Stimulated activated CD8-positive, alpha-beta memory T cell treated with anti-CD3 and anti-CD28 coated beads, Interleukin-7, amount 100 ng/mL, for 1 hour (primary cell): Measurements from ENCODE around the gene SPTBN1.

Source experiments
- DNase-seq, 2 donors: peaks; one replicate each; pipeline ENCODE4 v3.0.0-alpha.2; 2020; ENCODE audit warnings: low read depth in 2 of 2

Gene SPTBN1

GRCh38 chr2:54651291-54651690, 195.2 kb downstream of the SPTBN1 start:
- no peak for DNase-seq

GRCh38 chr2:54652540-54652939, 196.4 kb downstream of the SPTBN1 start:
- no peak for DNase-seq

- DNase-seq, result no peak
Measured at GRCh38 chr2:54653572-54654204, 197.6 kb downstream of the SPTBN1 start.

- DNase-seq, result no peak
Measured at GRCh38 chr2:54655046-54655809, 199.1 kb downstream of the SPTBN1 start.

GRCh38 chr2:54656863-54657262, 200.7 kb downstream of the SPTBN1 start:
- no peak for DNase-seq

- DNase-seq, result no peak
Measured at GRCh38 chr2:54657664-54658083, 201.5 kb downstream of the SPTBN1 start.

GRCh38 chr2:54658564-54659071, 202.5 kb downstream of the SPTBN1 start:
- DNase-seq, result no peak

- DNase-seq, result no peak
Measured at GRCh38 chr2:54659527-54659926, 203.4 kb downstream of the SPTBN1 start.

- no peak for DNase-seq
Measured at GRCh38 chr2:54660752-54661151, 204.6 kb downstream of the SPTBN1 start.

GRCh38 chr2:54663424-54664030, 207.4 kb downstream of the SPTBN1 start:
- DNase-seq, result no peak

GRCh38 chr2:54664238-54664786, 208.2 kb downstream of the SPTBN1 start:
- DNase-seq, result no peak

GRCh38 chr2:54665436-54665856, 209.3 kb downstream of the SPTBN1 start:
- no peak for DNase-seq

- DNase-seq, result no peak
Measured at GRCh38 chr2:54666131-54666633, 210.1 kb downstream of the SPTBN1 start.

- no peak for DNase-seq
Measured at GRCh38 chr2:54666634-54667265, 210.6 kb downstream of the SPTBN1 start.

- DNase-seq, result no peak
Measured at GRCh38 chr2:54667266-54667639, 211.1 kb downstream of the SPTBN1 start.

- no peak for DNase-seq
Measured at GRCh38 chr2:54667726-54668650, 211.9 kb downstream of the SPTBN1 start.

- DNase-seq, result no peak
Measured at GRCh38 chr2:54668711-54669110, 212.6 kb downstream of the SPTBN1 start.

- no peak for DNase-seq
Measured at GRCh38 chr2:54669677-54670484, 213.8 kb downstream of the SPTBN1 start.

- DNase-seq, result no peak
Measured at GRCh38 chr2:54670485-54671009, 214.4 kb downstream of the SPTBN1 start.

GRCh38 chr2:54671010-54671409, 214.9 kb downstream of the SPTBN1 start:
- no peak for DNase-seq
